K562 (cell line): ENCODE measurements around the gene RABGAP1L. TPM values are rescaled to one million over a fixed set of nuclear protein-coding genes. Genes with fewer than 3 reads are reported as not detected.

Experiments used
- CHCHD3 ChIP-seq: fragments of 250-450 bp; sonication (Bioruptor Pico); IDR thresholded peaks from 2 replicates; pipeline ENCODE4 v2.1.2; 2022; ENCODE audit warnings: mild to moderate bottlenecking
- ESRRB ChIP-seq: fragments of 250-450 bp; sonication (Bioruptor Pico); IDR thresholded peaks from 2 replicates; pipeline ENCODE4 v1.5.0; 2020; ENCODE audit warnings: mild to moderate bottlenecking, moderate library complexity, borderline replicate concordance
- GTF2A2 ChIP-seq: IDR thresholded peaks from 2 replicates; pipeline ENCODE4 v1.6.1; 2016; ENCODE audit warnings: mild to moderate bottlenecking, missing genetic modification characterization, missing compliant biosample characterization
- HEY1 ChIP-seq: fragments of 250-450 bp; sonication (Bioruptor Pico); IDR thresholded peaks from 2 replicates; pipeline ENCODE4 v1.5.0; 2020; ENCODE audit warnings: mild to moderate bottlenecking, moderate library complexity, borderline replicate concordance
- NBN ChIP-seq: fragments of 450-650 bp; IDR thresholded peaks from 2 replicates; pipeline ENCODE4 v1.6.1; 2016; ENCODE audit warnings: low read depth, mild to moderate bottlenecking
- POLR2B ChIP-seq: fragments of 450-650 bp; IDR thresholded peaks from 2 replicates; pipeline ENCODE4 v1.6.1; 2018; ENCODE audit warnings: low read depth; ENCODE audit not compliant: partially characterized antibody
- PPARD ChIP-seq: fragments of 250-450 bp; sonication (Bioruptor Pico); IDR thresholded peaks from 2 replicates; pipeline ENCODE4 v1.8.0; 2022; ENCODE audit warnings: inconsistent platforms, mild to moderate bottlenecking, moderate library complexity
- RBM14 ChIP-seq: fragments of 200-400 bp; formaldehyde crosslinking; IDR thresholded peaks from 2 replicates; pipeline ENCODE4 v1.6.1; 2018; ENCODE audit warnings: low read depth, mild to moderate bottlenecking, low read length, moderate library complexity, borderline replicate concordance; ENCODE audit not compliant: insufficient read depth
- SP2 ChIP-seq: IDR thresholded peaks from 2 replicates; pipeline ENCODE4 v1.6.1; 2011; ENCODE audit warnings: mild to moderate bottlenecking, low read depth, low read length, moderate library complexity; ENCODE audit not compliant: poor library complexity, severe bottlenecking; ENCODE audit errors: extremely low read depth
- SREBF2 ChIP-seq: sonication (generic); formaldehyde crosslinking; IDR thresholded peaks from 2 replicates; pipeline ENCODE4 v1.4.0; 2020; ENCODE audit warnings: mild to moderate bottlenecking, missing genetic modification reagents
- TCFL5 ChIP-seq: fragments of 250-450 bp; sonication (Bioruptor Pico); conservative IDR thresholded peaks from 2 replicates; pipeline ENCODE4 v1.6.1; 2021; ENCODE audit warnings: mild to moderate bottlenecking, moderate library complexity, matching md5 sums
- TOE1 ChIP-seq, 2 experiments: fragments of 450-650 bp in 1 of 2; sonication (generic) in 1 of 2; formaldehyde crosslinking in 1 of 2; IDR thresholded peaks; 2 replicates each; pipeline versions ENCODE4 v1.7.1 to v1.8.0; 2016 to 2022; ENCODE audit warnings: borderline replicate concordance in 2 of 2, mild to moderate bottlenecking in 2 of 2, antibody characterized with exemption in 1 of 2, inconsistent platforms in 1 of 2, low read depth in 1 of 2, missing genetic modification reagents in 1 of 2, moderate library complexity in 1 of 2
- ZNF57 ChIP-seq: fragments of 450-650 bp; formaldehyde crosslinking; IDR thresholded peaks from 2 replicates; pipeline ENCODE4 v1.4.0; 2020; ENCODE audit warnings: mild to moderate bottlenecking, moderate library complexity
- polyA plus RNA-seq, 8 experiments: library from polyadenylated mRNA; depleted of rRNA in 4 of 8; stranded (reverse) in 5 of 8; unstranded in 3 of 8; fragments of >200 nt; fragmentation: Nextera tagmentation in 2 of 8; fragmentation: Illumina TruSeq in 1 of 8; extraction: Ambion mirVana in 2 of 8; extraction: Trizol in 1 of 8; gene quantifications; 2 replicates each; pipeline versions ENCODE4 v1.2.1 to v1.2.3, GENCODE V29; 2011 to 2014; ENCODE audit warnings: inconsistent platforms in 1 of 8, missing spikeins in 1 of 8
- total RNA-seq, 7 experiments: library from RNA; depleted of rRNA in 6 of 7; stranded (reverse); fragments of >200 nt in 6 of 7; fragmentation: Illumina TruSeq in 2 of 7; extraction: Trizol in 2 of 7; gene quantifications; 2 replicates each; pipeline versions ENCODE4 v1.2.1 to v1.2.3, GENCODE V29; 2011 to 2021; ENCODE audit warnings: low replicate concordance in 1 of 7
- TF ChIP-seq, protein P1 (sequence below): fragments of 250-450 bp; sonication (Bioruptor Pico); IDR thresholded peaks from 2 replicates; pipeline ENCODE4 v1.4.0; 2020; ENCODE audit warnings: mild to moderate bottlenecking, moderate library complexity
- TF ChIP-seq, protein P2 (sequence below): fragments of 250-450 bp; sonication (Bioruptor Pico); IDR thresholded peaks from 2 replicates; pipeline ENCODE4 v1.5.0; 2020; ENCODE audit warnings: mild to moderate bottlenecking, borderline replicate concordance
- TF ChIP-seq, protein P3 (sequence below): fragments of 450-650 bp; IDR thresholded peaks from 2 replicates; pipeline ENCODE4 v1.6.1; 2014; ENCODE audit warnings: low read depth, mild to moderate bottlenecking, moderate library complexity, borderline replicate concordance
- TF ChIP-seq, protein P4 (sequence below), 2 experiments: fragments of 450-650 bp; IDR thresholded peaks; 2 replicates each; pipeline ENCODE4 v1.6.1; 2016

The RABGAP1L gene
- total and polyA plus RNA-seq, 9 of the 15 experiments (the other 6 are each of a cell fraction or from before 2014, with no cell fraction given) = 16.5 to 44.9 (median 26.7) TPM

DNA sequence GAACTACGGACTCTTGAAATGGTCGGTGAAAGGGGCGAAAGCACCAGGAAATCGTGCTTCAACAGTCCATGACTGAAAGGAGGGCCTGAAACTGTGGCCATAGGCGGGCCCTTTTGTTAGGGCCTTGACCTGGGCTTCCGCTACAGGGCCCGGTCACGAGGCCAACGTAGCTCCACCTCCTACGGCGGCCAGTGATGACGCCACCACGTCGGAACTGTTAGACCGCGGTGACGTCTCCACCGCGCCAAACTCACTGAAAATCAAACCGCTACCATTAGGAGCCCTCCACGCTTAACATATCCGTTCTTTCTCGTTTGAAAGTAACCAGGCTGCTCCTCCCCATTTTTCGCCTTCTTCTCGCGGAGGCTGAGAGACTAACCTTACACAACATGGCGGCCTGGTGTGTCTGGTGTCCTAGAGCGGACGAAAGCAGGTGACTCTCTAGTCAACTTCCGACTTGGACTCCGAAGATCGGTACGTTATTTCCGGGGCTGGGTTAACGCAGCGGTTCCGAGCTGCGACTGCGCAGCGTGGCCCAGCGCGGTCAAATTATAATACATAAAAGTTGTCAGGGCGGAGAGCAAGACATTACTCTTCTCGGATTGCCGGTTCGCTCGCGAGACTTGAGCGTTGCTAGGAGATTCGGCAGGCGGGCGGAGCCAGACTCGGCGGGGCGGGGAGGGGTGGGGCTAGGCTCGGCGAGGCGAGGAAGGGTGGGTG lies 840.1 kb downstream of the RABGAP1L start (continued):
- TF ChIP-seq, protein P1, sequence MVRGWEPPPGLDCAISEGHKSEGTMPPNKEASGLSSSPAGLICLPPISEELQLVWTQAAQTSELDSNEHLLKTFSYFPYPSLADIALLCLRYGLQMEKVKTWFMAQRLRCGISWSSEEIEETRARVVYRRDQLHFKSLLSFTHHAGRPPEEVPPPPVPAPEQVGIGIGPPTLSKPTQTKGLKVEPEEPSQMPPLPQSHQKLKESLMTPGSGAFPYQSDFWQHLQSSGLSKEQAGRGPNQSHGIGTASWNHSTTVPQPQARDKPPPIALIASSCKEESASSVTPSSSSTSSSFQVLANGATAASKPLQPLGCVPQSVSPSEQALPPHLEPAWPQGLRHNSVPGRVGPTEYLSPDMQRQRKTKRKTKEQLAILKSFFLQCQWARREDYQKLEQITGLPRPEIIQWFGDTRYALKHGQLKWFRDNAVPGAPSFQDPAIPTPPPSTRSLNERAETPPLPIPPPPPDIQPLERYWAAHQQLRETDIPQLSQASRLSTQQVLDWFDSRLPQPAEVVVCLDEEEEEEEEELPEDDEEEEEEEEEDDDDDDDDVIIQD (CRISPR knock-in tag) = no peak
- TF ChIP-seq NBN = peak; percentile 99
- TF ChIP-seq GTF2A2 (tag) = no peak
- peak; percentile 83; the same call in 1 of the 2 replicates for TF ChIP-seq CHCHD3 (CRISPR knock-in tag)
- no peak for TF ChIP-seq RBM14
- TF ChIP-seq SP2 = peak; percentile 94
- no peak for TF ChIP-seq ZNF57 (CRISPR knock-in tag)
- 0 out of 2 replicates have a peak, but pooled peaks have one; percentile 37 for TF ChIP-seq ESRRB (CRISPR knock-in tag)
- no peak for TF ChIP-seq PPARD (CRISPR knock-in tag)
- peak; percentile 97 for TF ChIP-seq POLR2B
- TF ChIP-seq, protein P2, sequence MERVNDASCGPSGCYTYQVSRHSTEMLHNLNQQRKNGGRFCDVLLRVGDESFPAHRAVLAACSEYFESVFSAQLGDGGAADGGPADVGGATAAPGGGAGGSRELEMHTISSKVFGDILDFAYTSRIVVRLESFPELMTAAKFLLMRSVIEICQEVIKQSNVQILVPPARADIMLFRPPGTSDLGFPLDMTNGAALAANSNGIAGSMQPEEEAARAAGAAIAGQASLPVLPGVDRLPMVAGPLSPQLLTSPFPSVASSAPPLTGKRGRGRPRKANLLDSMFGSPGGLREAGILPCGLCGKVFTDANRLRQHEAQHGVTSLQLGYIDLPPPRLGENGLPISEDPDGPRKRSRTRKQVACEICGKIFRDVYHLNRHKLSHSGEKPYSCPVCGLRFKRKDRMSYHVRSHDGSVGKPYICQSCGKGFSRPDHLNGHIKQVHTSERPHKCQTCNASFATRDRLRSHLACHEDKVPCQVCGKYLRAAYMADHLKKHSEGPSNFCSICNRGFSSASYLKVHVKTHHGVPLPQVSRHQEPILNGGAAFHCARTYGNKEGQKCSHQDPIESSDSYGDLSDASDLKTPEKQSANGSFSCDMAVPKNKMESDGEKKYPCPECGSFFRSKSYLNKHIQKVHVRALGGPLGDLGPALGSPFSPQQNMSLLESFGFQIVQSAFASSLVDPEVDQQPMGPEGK (CRISPR knock-in tag) = no peak
- no peak for TF ChIP-seq HEY1 (CRISPR knock-in tag)
- TF ChIP-seq TOE1 (IDR thresholded peaks at IDR 0.05; ENCODE audit: borderline replicate concordance) = peak; percentile 95
- no peak for TF ChIP-seq TOE1 (CRISPR knock-in tag; IDR thresholded peaks at IDR 0.05; ENCODE audit: borderline replicate concordance, low read depth)
- TF ChIP-seq, protein P3, sequence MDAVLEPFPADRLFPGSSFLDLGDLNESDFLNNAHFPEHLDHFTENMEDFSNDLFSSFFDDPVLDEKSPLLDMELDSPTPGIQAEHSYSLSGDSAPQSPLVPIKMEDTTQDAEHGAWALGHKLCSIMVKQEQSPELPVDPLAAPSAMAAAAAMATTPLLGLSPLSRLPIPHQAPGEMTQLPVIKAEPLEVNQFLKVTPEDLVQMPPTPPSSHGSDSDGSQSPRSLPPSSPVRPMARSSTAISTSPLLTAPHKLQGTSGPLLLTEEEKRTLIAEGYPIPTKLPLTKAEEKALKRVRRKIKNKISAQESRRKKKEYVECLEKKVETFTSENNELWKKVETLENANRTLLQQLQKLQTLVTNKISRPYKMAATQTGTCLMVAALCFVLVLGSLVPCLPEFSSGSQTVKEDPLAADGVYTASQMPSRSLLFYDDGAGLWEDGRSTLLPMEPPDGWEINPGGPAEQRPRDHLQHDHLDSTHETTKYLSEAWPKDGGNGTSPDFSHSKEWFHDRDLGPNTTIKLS = peak; percentile 96
- TF ChIP-seq, protein P4, sequence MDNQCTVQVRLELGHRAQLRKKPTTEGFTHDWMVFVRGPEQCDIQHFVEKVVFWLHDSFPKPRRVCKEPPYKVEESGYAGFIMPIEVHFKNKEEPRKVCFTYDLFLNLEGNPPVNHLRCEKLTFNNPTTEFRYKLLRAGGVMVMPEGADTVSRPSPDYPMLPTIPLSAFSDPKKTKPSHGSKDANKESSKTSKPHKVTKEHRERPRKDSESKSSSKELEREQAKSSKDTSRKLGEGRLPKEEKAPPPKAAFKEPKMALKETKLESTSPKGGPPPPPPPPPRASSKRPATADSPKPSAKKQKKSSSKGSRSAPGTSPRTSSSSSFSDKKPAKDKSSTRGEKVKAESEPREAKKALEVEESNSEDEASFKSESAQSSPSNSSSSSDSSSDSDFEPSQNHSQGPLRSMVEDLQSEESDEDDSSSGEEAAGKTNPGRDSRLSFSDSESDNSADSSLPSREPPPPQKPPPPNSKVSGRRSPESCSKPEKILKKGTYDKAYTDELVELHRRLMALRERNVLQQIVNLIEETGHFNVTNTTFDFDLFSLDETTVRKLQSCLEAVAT (IDR thresholded peaks at IDR 0.05) = peak; percentile 10 to 77
- TF ChIP-seq SREBF2 (CRISPR knock-in tag) = no peak
- TF ChIP-seq TCFL5 (CRISPR knock-in tag) = no peak
